ENCODE data around the gene TMEM250. TPM values are rescaled to one million over a fixed set of nuclear protein-coding genes. Genes with fewer than 3 reads are reported as not detected.
"Not testable (repeated sequence)": the region's sequence is repeated elsewhere in the genome, so short reads cannot be mapped to it uniquely, and the experiment has no call there.

TMEM250 gene
- total RNA-seq, 1 experiment from 2014 or later, result 43.2 TPM

GRCh38 chr9:136152543-136152866 lies 33.8 kb upstream of the TMEM250 start:
- DNase-seq (ENCODE audit: unreplicated experiment), result no peak
- BruUV-seq (replicated peaks), result no TSS peak
- H3K4me3 Mint-ChIP-seq (ENCODE audit: unreplicated experiment), result no peak overlapping the region
- H3K9me3 Mint-ChIP-seq (ENCODE audit: unreplicated experiment), result no peaks in the 10 kb centered on the region
- H3K27ac Mint-ChIP-seq (ENCODE audit: low read depth, unreplicated experiment), result no peak overlapping the region
- TF ChIP-seq, protein P1, sequence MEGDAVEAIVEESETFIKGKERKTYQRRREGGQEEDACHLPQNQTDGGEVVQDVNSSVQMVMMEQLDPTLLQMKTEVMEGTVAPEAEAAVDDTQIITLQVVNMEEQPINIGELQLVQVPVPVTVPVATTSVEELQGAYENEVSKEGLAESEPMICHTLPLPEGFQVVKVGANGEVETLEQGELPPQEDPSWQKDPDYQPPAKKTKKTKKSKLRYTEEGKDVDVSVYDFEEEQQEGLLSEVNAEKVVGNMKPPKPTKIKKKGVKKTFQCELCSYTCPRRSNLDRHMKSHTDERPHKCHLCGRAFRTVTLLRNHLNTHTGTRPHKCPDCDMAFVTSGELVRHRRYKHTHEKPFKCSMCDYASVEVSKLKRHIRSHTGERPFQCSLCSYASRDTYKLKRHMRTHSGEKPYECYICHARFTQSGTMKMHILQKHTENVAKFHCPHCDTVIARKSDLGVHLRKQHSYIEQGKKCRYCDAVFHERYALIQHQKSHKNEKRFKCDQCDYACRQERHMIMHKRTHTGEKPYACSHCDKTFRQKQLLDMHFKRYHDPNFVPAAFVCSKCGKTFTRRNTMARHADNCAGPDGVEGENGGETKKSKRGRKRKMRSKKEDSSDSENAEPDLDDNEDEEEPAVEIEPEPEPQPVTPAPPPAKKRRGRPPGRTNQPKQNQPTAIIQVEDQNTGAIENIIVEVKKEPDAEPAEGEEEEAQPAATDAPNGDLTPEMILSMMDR (IDR thresholded peaks at IDR 0.05; ENCODE audit: unreplicated experiment), result no peak
- H3K4me1 Mint-ChIP-seq (ENCODE audit: insufficient read depth, unreplicated experiment), result no peaks in the 10 kb centered on the region
- ChIA-PET CTCF (interaction anchor here (0.6 kb wide), 1 partner anchor 138 kb away, joined by 3 read pairs; no protein-coding TSS in a partner anchor), POLR2A (no interaction called here)
- H3K36me3 Mint-ChIP-seq (ENCODE audit: insufficient read depth, unreplicated experiment), result peaks cover 6% of the 10 kb centered on the region
- peaks cover 16% of the 10 kb centered on the region for H3K27me3 Mint-ChIP-seq (ENCODE audit: insufficient read depth, unreplicated experiment)
- intact Hi-C loops (cut with micrococcal nuclease), result no loop called here

GRCh38 chr9:136151848-136152542 lies 33.3 kb upstream of the TMEM250 start:
- Mint-ChIP-seq H3K4me3 (ENCODE audit: unreplicated experiment) (no peak overlapping the region), H3K9me3 (ENCODE audit: unreplicated experiment) (no peaks in the 10 kb centered on the region), H3K27me3 (ENCODE audit: insufficient read depth, unreplicated experiment) (peaks cover 16% of the 10 kb centered on the region), H3K27ac (ENCODE audit: low read depth, unreplicated experiment) (no peak overlapping the region), H3K36me3 (ENCODE audit: insufficient read depth, unreplicated experiment) (peaks cover 6% of the 10 kb centered on the region), H3K4me1 (ENCODE audit: insufficient read depth, unreplicated experiment) (no peaks in the 10 kb centered on the region)
- intact Hi-C loops (cut with micrococcal nuclease), result no loop called here
- ChIA-PET CTCF (interaction anchor here (0.6 kb wide), 1 partner anchor 138 kb away, joined by 3 read pairs; no protein-coding TSS in a partner anchor), POLR2A (no interaction called here)
- no TSS peak for BruUV-seq (replicated peaks)
- TF ChIP-seq, protein P1 (IDR thresholded peaks at IDR 0.05; ENCODE audit: unreplicated experiment), result no peak
- no peak for DNase-seq (ENCODE audit: unreplicated experiment)

DNA sequence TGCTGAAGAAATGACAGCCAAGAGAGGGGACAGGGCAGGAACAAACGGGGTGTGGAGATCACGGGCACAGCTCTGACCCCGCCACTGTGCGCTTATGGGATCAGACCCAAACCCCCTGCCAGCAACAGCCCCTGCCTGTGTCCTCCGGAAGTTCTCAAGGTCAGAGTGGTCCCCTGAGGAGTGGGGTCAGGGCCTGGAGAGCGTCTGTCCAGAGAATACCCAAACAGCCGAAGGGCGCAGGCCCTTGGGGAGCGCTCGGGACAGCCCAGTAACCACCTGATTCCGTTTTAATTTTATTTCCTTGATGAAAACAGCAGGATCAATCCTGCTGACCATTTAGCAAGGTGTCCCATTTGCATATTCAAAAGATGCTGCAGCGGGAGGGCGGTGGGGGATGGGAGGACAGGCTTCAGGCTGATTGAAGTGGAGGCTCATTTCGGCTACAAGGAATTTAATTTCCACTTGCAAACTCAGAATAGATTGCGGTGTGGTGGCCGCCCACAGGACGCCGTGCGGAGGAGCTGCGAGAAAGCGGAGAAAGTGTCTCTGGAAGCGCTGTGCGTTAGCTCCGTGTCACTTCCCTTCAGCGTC lies 32.6 kb upstream of the TMEM250 start:
- H3K9me3 Mint-ChIP-seq (ENCODE audit: unreplicated experiment), result no peaks in the 10 kb centered on the region
- intact Hi-C loops (cut with micrococcal nuclease), result no loop called here
- no peak overlapping the region for H3K27ac Mint-ChIP-seq (ENCODE audit: low read depth, unreplicated experiment)
- H3K36me3 Mint-ChIP-seq (ENCODE audit: insufficient read depth, unreplicated experiment), result peaks cover 6% of the 10 kb centered on the region
- no peak overlapping the region for H3K4me3 Mint-ChIP-seq (ENCODE audit: unreplicated experiment)
- peaks cover 16% of the 10 kb centered on the region for H3K27me3 Mint-ChIP-seq (ENCODE audit: insufficient read depth, unreplicated experiment)
- BruUV-seq (replicated peaks), result no TSS peak
- no peak for DNase-seq (ENCODE audit: unreplicated experiment)
- ChIA-PET POLR2A (no interaction called here), CTCF (no interaction called here)
- TF ChIP-seq, protein P1 (IDR thresholded peaks at IDR 0.05; ENCODE audit: unreplicated experiment), result no peak
- no peaks in the 10 kb centered on the region for H3K4me1 Mint-ChIP-seq (ENCODE audit: insufficient read depth, unreplicated experiment)

GRCh38 chr9:136150664-136151213 lies 32.1 kb upstream of the TMEM250 start:
- H3K9me3 Mint-ChIP-seq (ENCODE audit: unreplicated experiment); H3K4me3 Mint-ChIP-seq (ENCODE audit: unreplicated experiment); BruUV-seq (replicated peaks); intact Hi-C loops (cut with micrococcal nuclease); H3K4me1 Mint-ChIP-seq (ENCODE audit: insufficient read depth, unreplicated experiment); POLR2A ChIA-PET; H3K27ac Mint-ChIP-seq (ENCODE audit: low read depth, unreplicated experiment); DNase-seq (ENCODE audit: unreplicated experiment); H3K36me3 Mint-ChIP-seq (ENCODE audit: insufficient read depth, unreplicated experiment); CTCF ChIA-PET: not testable (repeated sequence)
- H3K27me3 Mint-ChIP-seq (ENCODE audit: insufficient read depth, unreplicated experiment), result peaks cover 14% of the 10 kb centered on the region

Measured in MCF 10A (cell line).